Thyroid gland (tissue), 4 donors: ENCODE data around the gene LEO1.

Experiments
- POLR2A ChIP-seq, 2 donors: fragments of 450-650 bp; IDR thresholded peaks; one replicate each; pipeline ENCODE4 v1.6.1; 2017; ENCODE audit warnings: antibody characterized with exemption in 2 of 2, mild to moderate bottlenecking in 2 of 2, moderate library complexity in 1 of 2
- TF ChIP-seq, protein P1 (sequence below), 6 experiments: fragments of 200-600 bp in 3 of 6; fragments of 450-650 bp in 3 of 6; sonication (generic) in 3 of 6; IDR thresholded peaks; one replicate each; pipeline ENCODE4 v1.5.1; 2016 to 2019; ENCODE audit warnings: antibody characterized with exemption in 6 of 6, mild to moderate bottlenecking in 2 of 6, inconsistent platforms in 1 of 6, moderate library complexity in 1 of 6

- TF ChIP-seq, protein P1, sequence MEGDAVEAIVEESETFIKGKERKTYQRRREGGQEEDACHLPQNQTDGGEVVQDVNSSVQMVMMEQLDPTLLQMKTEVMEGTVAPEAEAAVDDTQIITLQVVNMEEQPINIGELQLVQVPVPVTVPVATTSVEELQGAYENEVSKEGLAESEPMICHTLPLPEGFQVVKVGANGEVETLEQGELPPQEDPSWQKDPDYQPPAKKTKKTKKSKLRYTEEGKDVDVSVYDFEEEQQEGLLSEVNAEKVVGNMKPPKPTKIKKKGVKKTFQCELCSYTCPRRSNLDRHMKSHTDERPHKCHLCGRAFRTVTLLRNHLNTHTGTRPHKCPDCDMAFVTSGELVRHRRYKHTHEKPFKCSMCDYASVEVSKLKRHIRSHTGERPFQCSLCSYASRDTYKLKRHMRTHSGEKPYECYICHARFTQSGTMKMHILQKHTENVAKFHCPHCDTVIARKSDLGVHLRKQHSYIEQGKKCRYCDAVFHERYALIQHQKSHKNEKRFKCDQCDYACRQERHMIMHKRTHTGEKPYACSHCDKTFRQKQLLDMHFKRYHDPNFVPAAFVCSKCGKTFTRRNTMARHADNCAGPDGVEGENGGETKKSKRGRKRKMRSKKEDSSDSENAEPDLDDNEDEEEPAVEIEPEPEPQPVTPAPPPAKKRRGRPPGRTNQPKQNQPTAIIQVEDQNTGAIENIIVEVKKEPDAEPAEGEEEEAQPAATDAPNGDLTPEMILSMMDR (IDR thresholded peaks at IDR 0.05): no peak
- TF ChIP-seq POLR2A (IDR thresholded peaks at IDR 0.05): no peak
Measured at GRCh38 chr15:51970132-51970817, 1.3 kb downstream of the LEO1 start.
